Left lung (tissue), 10 donors: Measurements from ENCODE around the gene WDR5. TPM values are rescaled to one million over a fixed set of nuclear protein-coding genes. Genes with fewer than 3 reads are reported as not detected.

Source experiments
- ATAC-seq: fragments of 200-7000 bp; cut with Tn5 transposase; one replicate; pipeline ENCODE4 v1.9.1; 2020; ENCODE audit warnings: moderate library complexity
- DNase-seq, 4 donors: peaks; one replicate each; pipeline ENCODE4 v3.0.0-alpha.2; 2013 to 2020
- H3K27ac ChIP-seq, 2 donors: fragments of 200-600 bp; sonication (generic) in 1 of 2; one replicate each; pipeline versions ENCODE4 v1.5.0 to v1.8.0; 2020 to 2021
- H3K27me3 ChIP-seq, 2 donors: fragments of 200-600 bp; sonication (generic) in 1 of 2; one replicate each; pipeline versions ENCODE4 v1.5.0 to v1.8.0; 2020 to 2021
- H3K36me3 ChIP-seq, 2 donors: fragments of 200-600 bp; sonication (generic) in 1 of 2; one replicate each; pipeline versions ENCODE4 v1.5.0 to v1.8.0; 2020 to 2021
- H3K4me1 ChIP-seq, 2 donors: fragments of 200-600 bp; one replicate each; pipeline ENCODE4 v1.8.0; 2021
- H3K4me3 ChIP-seq, 2 donors: fragments of 200-600 bp; sonication (generic) in 1 of 2; one replicate each; pipeline versions ENCODE4 v1.5.0 to v1.8.0; 2020 to 2021; ENCODE audit warnings: mild to moderate bottlenecking in 1 of 2
- H3K9me3 ChIP-seq, 2 donors: fragments of 200-600 bp; sonication (generic) in 1 of 2; one replicate each; pipeline versions ENCODE4 v1.5.0 to v1.8.0; 2020 to 2021
- intact Hi-C, 2 donors: fragments of 100-400 bp; cut with DNase I; formaldehyde crosslinking; loops; one replicate each; pipeline versions ENCODE4 v1.11.2 to v1.14.2; 2022
- polyA plus RNA-seq, 6 donors: library from polyadenylated mRNA; unstranded; fragments of 120-200 nt; gene quantifications; one replicate each; pipeline ENCODE4 v1.2.1, GENCODE V29; 2013; ENCODE audit not compliant: insufficient read length in 6 of 6
- total RNA-seq, 2 donors: library from RNA; stranded (reverse); fragmentation: NEBNext Ultra II Directional; extraction: Animal tissue kit (Norgen Biotek cat#: 25700); gene quantifications; one replicate each; pipeline ENCODE4 v1.2.1, GENCODE V29; 2021
- TF ChIP-seq, protein P1 (sequence below), 2 donors: fragments of 200-600 bp; sonication (generic) in 1 of 2; IDR thresholded peaks; one replicate each; pipeline versions ENCODE4 v1.5.0 to v1.8.0; 2021; ENCODE audit warnings: antibody characterized with exemption in 2 of 2
- donor health status: DM: no; HTN: yes; CAD: no.
- donor health status: DM: no; HTN: no; CAD: no.

Gene WDR5
- total and polyA plus RNA-seq, 8 donors, result 23.7 to 36.3 (median 31.8) TPM

GRCh38 chr9:134179918-134180785, 44.3 kb downstream of the WDR5 start:
- peaks cover 0 to 9% of the 10 kb centered on the region in 2 donors for H3K4me1 ChIP-seq
- intact Hi-C loops, result loop anchor here in 1 of 2 donors (10.0 kb wide), 1 partner anchor 265 kb away; no protein-coding TSS in a partner anchor
- peak in 1 of 4 donors; percentile 63 for DNase-seq
- peaks cover 0 to 48% of the 10 kb centered on the region in 2 donors for H3K27me3 ChIP-seq
- H3K9me3 ChIP-seq, result no peaks in the 10 kb centered on the region
- no peaks in the 10 kb centered on the region for H3K36me3 ChIP-seq
- no peak overlapping the region for H3K4me3 ChIP-seq
- ATAC-seq, result no peak
- no peak overlapping the region for H3K27ac ChIP-seq
- TF ChIP-seq, protein P1, sequence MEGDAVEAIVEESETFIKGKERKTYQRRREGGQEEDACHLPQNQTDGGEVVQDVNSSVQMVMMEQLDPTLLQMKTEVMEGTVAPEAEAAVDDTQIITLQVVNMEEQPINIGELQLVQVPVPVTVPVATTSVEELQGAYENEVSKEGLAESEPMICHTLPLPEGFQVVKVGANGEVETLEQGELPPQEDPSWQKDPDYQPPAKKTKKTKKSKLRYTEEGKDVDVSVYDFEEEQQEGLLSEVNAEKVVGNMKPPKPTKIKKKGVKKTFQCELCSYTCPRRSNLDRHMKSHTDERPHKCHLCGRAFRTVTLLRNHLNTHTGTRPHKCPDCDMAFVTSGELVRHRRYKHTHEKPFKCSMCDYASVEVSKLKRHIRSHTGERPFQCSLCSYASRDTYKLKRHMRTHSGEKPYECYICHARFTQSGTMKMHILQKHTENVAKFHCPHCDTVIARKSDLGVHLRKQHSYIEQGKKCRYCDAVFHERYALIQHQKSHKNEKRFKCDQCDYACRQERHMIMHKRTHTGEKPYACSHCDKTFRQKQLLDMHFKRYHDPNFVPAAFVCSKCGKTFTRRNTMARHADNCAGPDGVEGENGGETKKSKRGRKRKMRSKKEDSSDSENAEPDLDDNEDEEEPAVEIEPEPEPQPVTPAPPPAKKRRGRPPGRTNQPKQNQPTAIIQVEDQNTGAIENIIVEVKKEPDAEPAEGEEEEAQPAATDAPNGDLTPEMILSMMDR (IDR thresholded peaks at IDR 0.05), result no peak

DNA sequence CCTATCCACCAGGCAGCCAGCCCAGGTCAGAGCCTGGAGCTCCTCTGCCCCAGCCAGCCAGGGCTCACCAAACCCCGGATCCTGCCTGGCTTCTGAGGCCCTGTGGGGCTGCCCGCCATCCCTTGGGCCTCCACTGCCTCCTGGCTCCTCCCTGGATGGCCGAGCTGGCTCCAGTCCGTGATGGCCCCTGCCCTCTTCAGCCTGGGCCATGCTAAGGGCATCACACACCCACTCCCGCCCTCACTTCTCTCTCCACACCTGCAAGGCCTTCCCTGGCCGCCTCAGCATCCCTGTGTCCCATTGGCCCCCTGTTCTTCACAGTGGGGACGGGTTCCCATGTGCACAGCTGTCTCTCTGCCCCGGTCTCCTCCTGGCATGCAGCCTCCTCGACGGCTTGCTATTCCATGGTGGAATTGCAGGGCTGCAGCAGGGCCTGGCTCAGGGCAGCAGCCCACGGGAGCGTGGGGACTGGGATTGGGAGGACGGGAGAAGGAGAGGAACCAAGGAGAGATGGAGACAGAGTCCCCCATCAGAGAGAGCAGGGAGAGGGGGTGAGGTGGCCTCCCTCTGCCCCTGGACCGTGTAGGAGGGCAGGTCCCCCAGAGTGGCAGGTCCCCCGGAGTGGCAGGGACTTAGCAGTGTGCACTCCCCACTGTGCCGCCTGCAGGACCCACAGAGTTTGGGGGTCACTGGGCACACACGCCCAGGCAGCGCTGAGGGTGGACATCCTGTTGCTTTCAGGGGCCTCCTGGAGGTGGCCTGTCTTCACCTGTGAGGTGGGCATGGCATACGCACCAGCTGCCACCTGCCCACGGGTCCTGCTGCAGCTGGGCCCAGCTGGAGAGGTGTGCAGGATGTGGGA, 45.1 kb downstream of the WDR5 start:
- H3K9me3 ChIP-seq, result no peaks in the 10 kb centered on the region
- TF ChIP-seq, protein P1 (IDR thresholded peaks at IDR 0.05), result no peak
- intact Hi-C loops, result no loop called here

DNA sequence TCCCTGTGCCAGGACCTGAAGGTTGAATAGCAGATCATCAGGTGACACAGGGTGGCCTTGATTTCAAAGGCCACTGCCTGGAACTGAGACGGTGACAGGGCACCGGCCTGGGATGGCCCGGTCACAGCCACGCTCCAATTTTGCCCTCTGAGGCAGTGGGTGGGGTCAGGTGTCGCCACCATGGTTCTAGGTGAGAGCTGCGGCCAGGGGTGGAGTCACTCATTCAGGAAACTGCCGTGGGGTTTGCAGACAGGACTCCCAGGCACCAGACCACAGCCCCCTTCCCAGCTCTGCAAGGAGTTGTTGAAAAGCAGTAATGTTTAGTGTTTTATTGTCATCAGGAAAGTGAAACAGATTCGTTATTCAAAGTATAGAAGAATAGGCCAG, 45.8 kb downstream of the WDR5 start:
- no peak for ATAC-seq
- Histone ChIP-seq H3K9me3 (no peaks in the 10 kb centered on the region), H3K27me3 (peaks cover 0 to 37% of the 10 kb centered on the region in 2 donors), H3K4me1 (no peaks in the 10 kb centered on the region), H3K36me3 (no peaks in the 10 kb centered on the region), H3K27ac (no peak overlapping the region), H3K4me3 (no peak overlapping the region)
- intact Hi-C loops, result no loop called here
- DNase-seq, result no peak
- TF ChIP-seq, protein P1 (IDR thresholded peaks at IDR 0.05), result no peak

More for the DNA sequence above, 45.1 kb downstream of the WDR5 start:
- Histone ChIP-seq H3K4me1 (peaks cover 0 to 3% of the 10 kb centered on the region in 2 donors), H3K36me3 (no peaks in the 10 kb centered on the region), H3K27me3 (peaks cover 0 to 39% of the 10 kb centered on the region in 2 donors), H3K27ac (no peak overlapping the region), H3K4me3 (no peak overlapping the region)
- ATAC-seq, result no peak
- DNase-seq, result peak in 1 of 4 donors; percentile 61

- no peak overlapping the region for H3K4me3 ChIP-seq
- intact Hi-C loops, result no loop called here
- peak in 1 of 4 donors; percentile 5 for DNase-seq
- H3K9me3 ChIP-seq, result no peaks in the 10 kb centered on the region
- ATAC-seq, result peak; percentile 59
- H3K36me3 ChIP-seq, result no peaks in the 10 kb centered on the region
- H3K27me3 ChIP-seq, result peaks cover 0 to 39% of the 10 kb centered on the region in 2 donors
- no peaks in the 10 kb centered on the region for H3K4me1 ChIP-seq
- H3K27ac ChIP-seq, result no peak overlapping the region
- TF ChIP-seq, protein P1 (IDR thresholded peaks at IDR 0.05), result no peak
These were observed 46.7 kb downstream of the WDR5 start for GRCh38 chr9:134182554-134183085.
